IMR-90 (cell line): ENCODE results near the gene RAI1. TPM values are rescaled to one million over a fixed set of nuclear protein-coding genes. Genes with fewer than 3 reads are reported as not detected.

Experiments used
- ATAC-seq: fragments of 200-7000 bp; cut with Tn5 transposase; 2 replicates; pipeline ENCODE4 v1.9.1; 2020; ENCODE audit warnings: low read depth, mild to moderate bottlenecking, moderate library complexity
- BruUV-seq: library from RNA; stranded (reverse); fragments of 400-500 nt; replicated peaks from 2 replicates; lab custom pipeline; 2021; lab: Mats Ljungman, UMichigan
- CTCF ChIA-PET: fragments of 300-600 bp; formaldehyde crosslinking; extraction: SDS; loops from one replicate; lab custom pipeline; 2021; ENCODE audit warnings: antibody characterized with exemption; lab: Yijun Ruan, JAX
- POLR2A ChIA-PET: fragments of 300-600 bp; sonication (Branson Sonifier 250); formaldehyde crosslinking; loops from one replicate; lab custom pipeline; 2022; ENCODE audit warnings: antibody characterized with exemption; ENCODE audit not compliant: unreplicated experiment; lab: Charles Lee
- DNase-seq: peaks from one replicate; pipeline ENCODE4 v3.0.0; 2013
- H2AFZ ChIP-seq: replicated peaks from 2 replicates; pipeline ENCODE3; 2013; ENCODE audit warnings: low read length, mild to moderate bottlenecking; ENCODE audit not compliant: poor library complexity
- H2AK5ac ChIP-seq: 2 replicates; pipeline ENCODE4 v1.6.1; 2013; ENCODE audit warnings: low read depth, low read length, inconsistent platforms
- H2AK9ac ChIP-seq: replicated peaks from 2 replicates; pipeline ENCODE3; 2013; ENCODE audit warnings: mild to moderate bottlenecking, low read depth, low read length, moderate library complexity; ENCODE audit not compliant: poor library complexity
- H2BK120ac ChIP-seq: 2 replicates; pipeline ENCODE4 v1.6.1; 2013; ENCODE audit warnings: low read depth, low read length, inconsistent platforms
- H2BK15ac ChIP-seq: 3 replicates; pipeline ENCODE4 v1.6.1; 2013; ENCODE audit warnings: low read depth, low read length, inconsistent platforms
- H2BK20ac ChIP-seq: 2 replicates; pipeline ENCODE4 v1.6.1; 2013; ENCODE audit warnings: low read depth, mild to moderate bottlenecking, inconsistent platforms, low read length, moderate library complexity
- H2BK5ac ChIP-seq: 2 replicates; pipeline ENCODE4 v1.6.1; 2013; ENCODE audit warnings: mild to moderate bottlenecking, low read depth, low read length, inconsistent platforms; ENCODE audit not compliant: poor library complexity, severe bottlenecking
- H3K14ac ChIP-seq: replicated peaks from 2 replicates; pipeline ENCODE4 v1.6.1; 2013; ENCODE audit warnings: low read depth, low read length, inconsistent platforms
- H3K18ac ChIP-seq: 2 replicates; pipeline ENCODE4 v1.6.1; 2013; ENCODE audit warnings: low read depth, low read length, control low read depth
- H3K23ac ChIP-seq: 2 replicates; pipeline ENCODE4 v1.6.1; 2013; ENCODE audit warnings: low read depth, low read length, inconsistent platforms
- H3K27ac ChIP-seq: 2 replicates; pipeline ENCODE4 v1.5.1; 2013; ENCODE audit warnings: mild to moderate bottlenecking, control low read depth, low read length; ENCODE audit not compliant: insufficient read depth
- H3K27me3 ChIP-seq: 2 replicates; pipeline ENCODE4 v1.6.1; 2013; ENCODE audit warnings: low read length; ENCODE audit not compliant: control insufficient read depth, insufficient read depth
- H3K36me3 ChIP-seq: 2 replicates; pipeline ENCODE4 v1.6.1; 2013; ENCODE audit warnings: low read length, mixed read lengths; ENCODE audit not compliant: control insufficient read depth, insufficient read depth
- H3K4ac ChIP-seq: 2 replicates; pipeline ENCODE4 v1.6.1; 2013; ENCODE audit warnings: low read depth, low read length, inconsistent platforms
- H3K4me1 ChIP-seq: 2 replicates; pipeline ENCODE4 v1.6.1; 2013; ENCODE audit warnings: low read length, mixed read lengths; ENCODE audit not compliant: control insufficient read depth, insufficient read depth
- H3K4me2 ChIP-seq: 2 replicates; pipeline ENCODE4 v1.6.1; 2013; ENCODE audit warnings: low read depth, mild to moderate bottlenecking, control low read depth, low read length, moderate library complexity
- H3K4me3 ChIP-seq: 2 replicates; pipeline ENCODE4 v1.5.1; 2013; ENCODE audit warnings: low read depth, mild to moderate bottlenecking, control low read depth, low read length, moderate library complexity; ENCODE audit not compliant: insufficient read depth
- H3K56ac ChIP-seq: 2 replicates; pipeline ENCODE4 v1.6.1; 2013; ENCODE audit warnings: low read length, inconsistent platforms; ENCODE audit not compliant: insufficient read depth; ENCODE audit errors: extremely low read depth
- H3K79me1 ChIP-seq, 2 experiments: 2 replicates each; pipeline ENCODE4 v1.6.1; 2013; ENCODE audit warnings: low read length in 2 of 2, inconsistent platforms in 1 of 2, low read depth in 1 of 2
- H3K9ac ChIP-seq: 2 replicates; pipeline ENCODE4 v1.6.1; 2013; ENCODE audit warnings: low read depth, low read length, control low read depth
- H3K9me1 ChIP-seq: 2 replicates; pipeline ENCODE4 v1.6.1; 2013; ENCODE audit warnings: low read length, inconsistent platforms; ENCODE audit not compliant: insufficient read depth
- H3K9me3 ChIP-seq: 2 replicates; pipeline ENCODE4 v1.6.1; 2013; ENCODE audit warnings: low read length; ENCODE audit not compliant: control insufficient read depth, insufficient read depth
- H4K20me1 ChIP-seq: 2 replicates; pipeline ENCODE4 v1.6.1; 2013; ENCODE audit warnings: low read length, inconsistent platforms; ENCODE audit not compliant: insufficient read depth
- H4K5ac ChIP-seq: 2 replicates; pipeline ENCODE4 v1.6.1; 2013; ENCODE audit warnings: mild to moderate bottlenecking, low read depth, low read length, control low read depth
- H4K8ac ChIP-seq, 2 experiments: 2 replicates each; pipeline ENCODE4 v1.6.1; 2013; ENCODE audit warnings: low read depth in 2 of 2, low read length in 2 of 2, control low read depth in 1 of 2, inconsistent platforms in 1 of 2
- H4K91ac ChIP-seq: 2 replicates; pipeline ENCODE4 v1.6.1; 2013; ENCODE audit warnings: low read depth, low read length, inconsistent platforms; ENCODE audit not compliant: insufficient read depth
- CEBPB ChIP-seq: IDR thresholded peaks from 2 replicates; pipeline ENCODE4 v1.6.1; 2012; ENCODE audit warnings: low read depth, low read length, improper control_type of control experiment
- ELK1 ChIP-seq: fragments of 150-350 bp; IDR thresholded peaks from 2 replicates; pipeline ENCODE4 v1.6.1; 2016; ENCODE audit warnings: low read depth, mild to moderate bottlenecking, low read length, moderate library complexity, borderline replicate concordance
- MXI1 ChIP-seq: IDR thresholded peaks from 2 replicates; pipeline ENCODE4 v1.6.1; 2012; ENCODE audit warnings: low read depth, mild to moderate bottlenecking, low read length, moderate library complexity, borderline replicate concordance
- NFE2L2 ChIP-seq: fragments of 150-350 bp; IDR thresholded peaks from 2 replicates; pipeline ENCODE4 v1.6.1; 2016; ENCODE audit warnings: low read depth, mild to moderate bottlenecking, low read length
- RCOR1 ChIP-seq: IDR thresholded peaks from 2 replicates; pipeline ENCODE4 v1.6.1; 2012; ENCODE audit warnings: mild to moderate bottlenecking, low read length, improper control_type of control experiment; ENCODE audit not compliant: insufficient replicate concordance
- RFX5 ChIP-seq: IDR thresholded peaks from 2 replicates; pipeline ENCODE4 v1.8.0; 2012; ENCODE audit warnings: low read depth, mild to moderate bottlenecking, low read length, moderate library complexity
- SMC3 ChIP-seq: fragments of 150-350 bp; IDR thresholded peaks from 2 replicates; pipeline ENCODE4 v1.6.1; 2016; ENCODE audit warnings: low read depth, mild to moderate bottlenecking, antibody characterized with exemption, low read length, moderate library complexity
- USF2 ChIP-seq: fragments of 150-350 bp; IDR thresholded peaks from 2 replicates; pipeline ENCODE4 v1.6.1; 2017; ENCODE audit warnings: mild to moderate bottlenecking, antibody characterized with exemption, low read length, low read depth
- WGBS, 2 experiments: methylation state at CpG; one replicate each; pipeline versions ENCODE4 v1.1.5 to v1.1.7; 2013; ENCODE audit warnings: missing lambda C conversion rate in 2 of 2; ENCODE audit not compliant: insufficient read length in 1 of 2; ENCODE audit errors: extremely low coverage in 2 of 2; 5-methylcytosine and 5-hydroxymethylcytosine counted together
- dilution Hi-C: fragments of 300-500 bp; cut with HindIII; formaldehyde crosslinking; loops from one replicate; pipeline ENCODE4 v1.14.3; 2018; ENCODE audit warnings: low sequenced_read_pairs; ENCODE audit not compliant: unreplicated experiment
- in situ Hi-C: fragments of 300-500 bp; cut with MboI; formaldehyde crosslinking; loops from 3 replicates; pipeline ENCODE4 v1.14.3; 2019; ENCODE audit warnings: low sequenced_read_pairs, inconsistent platforms, mixed read lengths
- intact Hi-C: fragments of 100-400 bp; cut with micrococcal nuclease; formaldehyde crosslinking; loops from 2 replicates; pipeline ENCODE4 v1.10.0; 2022
- polyA plus RNA-seq, 3 experiments: library from polyadenylated mRNA; depleted of rRNA; stranded (reverse); fragments of >200 nt; gene quantifications; 2 replicates each; pipeline ENCODE4 v1.2.3, GENCODE V29; 2012; ENCODE audit warnings: low replicate concordance in 1 of 3
- total RNA-seq: library from RNA; depleted of rRNA; stranded (reverse); fragments of >200 nt; gene quantifications from 2 replicates; pipeline ENCODE4 v1.2.3, GENCODE V29; 2012

RAI1 gene
- total and polyA plus RNA-seq, 2 of the 4 experiments (the other 2 are of a cell fraction): 1.8 to 10.5 TPM

GRCh38 chr17:17761894-17762743 is 80.9 kb downstream of the RAI1 start (continued):
- TF ChIP-seq NFE2L2: no peak

GRCh38 chr17:17762744-17763105 is 81.5 kb downstream of the RAI1 start:
- H4K5ac ChIP-seq: no peak overlapping the region
- H3K4me1 ChIP-seq: peaks cover 24% of the 10 kb centered on the region
- POLR2A ChIA-PET: no interaction called here

More at GRCh38 chr17:17762744-17763105, 81.5 kb downstream of the RAI1 start:
- Histone ChIP-seq H3K23ac (no peak overlapping the region), H3K4ac (no peak overlapping the region), H3K18ac (no peak overlapping the region), H3K27ac (no peak overlapping the region), H3K4me3 (no peak overlapping the region), H4K20me1 (peaks cover 97% of the 10 kb centered on the region), H2BK20ac (no peak overlapping the region), H3K4me2 (no peak overlapping the region), H3K27me3 (no peaks in the 10 kb centered on the region), H3K36me3 (peaks cover 11% of the 10 kb centered on the region), H3K79me1 (peaks cover 44 to 94% of the 10 kb centered on the region in 2 experiments), H3K9me3 (no peaks in the 10 kb centered on the region), H2AK9ac (peak overlapping the region; percentile 37), H3K14ac (no peak overlapping the region), H4K8ac (no peak overlapping the region), H3K9ac (no peak overlapping the region), H2BK120ac (no peak overlapping the region), H2AFZ (peak overlapping the region; percentile 59), H2BK15ac (no peak overlapping the region), H3K56ac (no peak overlapping the region), H3K9me1 (peaks cover 43% of the 10 kb centered on the region), H2AK5ac (no peak overlapping the region), H2BK5ac (no peak overlapping the region), H4K91ac (no peak overlapping the region)
- dilution Hi-C loops (no loop called here), intact Hi-C loops (no loop called here), in situ Hi-C loops (no loop called here)
- no CpG with 5 or more reads among the region's 5 CpGs for WGBS, 2 experiments
- ATAC-seq: no peak
- TF ChIP-seq SMC3 (no peak), CEBPB (no peak), ELK1 (no peak), RCOR1 (no peak), RFX5 (no peak), MXI1 (no peak), USF2 (no peak)
- BruUV-seq: no TSS peak
- CTCF ChIA-PET: no interaction called here
- DNase-seq: no peak
